ENCODE data around the gene POTEH.
"Not testable (repeated sequence)": the region's sequence is repeated elsewhere in the genome, so short reads cannot be mapped to it uniquely, and the experiment has no call there.

Gene POTEH

GRCh38 chr22:15689749-15690125 lies at the start of gene POTEH:
TSS of gene POTEH (plus strand) at chr22:15690026. CDS start at chr22:15690078, 52 bp downstream.
- DNase-seq: not testable (repeated sequence)

- DNase-seq: not testable (repeated sequence)
These were observed 47.5 kb upstream of the POTEH start for GRCh38 chr22:15642288-15642861.

DNA sequence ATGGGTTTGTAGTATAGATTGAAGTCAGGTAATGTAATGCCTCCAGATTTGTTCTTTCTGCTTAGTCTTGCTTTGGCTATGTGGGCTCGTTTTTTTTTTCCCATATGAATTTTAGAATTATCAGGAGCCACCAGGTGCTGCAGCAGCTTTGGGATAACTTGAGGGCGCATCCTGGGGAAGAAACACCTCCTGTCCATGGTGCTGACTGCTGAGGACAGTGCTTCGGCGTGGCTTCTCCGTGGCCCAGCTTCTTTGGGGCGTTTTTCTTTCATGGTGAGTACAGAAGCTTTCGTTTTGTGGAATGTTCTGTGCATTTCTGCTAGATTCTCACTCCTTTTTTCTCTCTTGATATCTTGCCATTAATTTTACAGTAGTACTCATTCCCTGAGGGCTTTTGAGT lies 37.9 kb upstream of the POTEH start:
- DNase-seq: not testable (repeated sequence)

DNA sequence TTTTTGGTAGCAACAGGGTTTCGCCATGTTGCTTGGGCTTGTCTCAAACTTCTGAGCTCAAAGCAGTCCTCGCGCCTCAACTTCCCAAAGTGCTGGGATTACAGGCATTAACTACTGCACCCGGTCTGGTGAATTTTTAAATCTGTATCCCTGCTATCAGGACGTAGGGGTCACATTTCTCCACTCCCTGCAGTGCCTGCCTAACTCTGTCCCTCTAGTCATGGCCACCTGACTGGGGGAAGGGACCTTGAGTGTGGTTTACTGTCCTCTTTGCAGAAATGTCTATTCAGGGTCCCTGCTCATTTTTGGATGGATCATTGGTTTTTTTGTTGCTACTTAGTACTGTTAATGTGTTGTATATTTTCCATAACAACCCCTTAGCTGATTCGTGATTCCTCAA lies 37.1 kb upstream of the POTEH start:
- DNase-seq: not testable (repeated sequence)

GRCh38 chr22:15653241-15653640 lies 36.6 kb upstream of the POTEH start:
- DNase-seq: not testable (repeated sequence)

GRCh38 chr22:15661102-15661501 lies 28.7 kb upstream of the POTEH start:
- DNase-seq: not testable (repeated sequence)

GRCh38 chr22:15664682-15665081 lies 25.1 kb upstream of the POTEH start:
- not testable (repeated sequence) for DNase-seq

DNA sequence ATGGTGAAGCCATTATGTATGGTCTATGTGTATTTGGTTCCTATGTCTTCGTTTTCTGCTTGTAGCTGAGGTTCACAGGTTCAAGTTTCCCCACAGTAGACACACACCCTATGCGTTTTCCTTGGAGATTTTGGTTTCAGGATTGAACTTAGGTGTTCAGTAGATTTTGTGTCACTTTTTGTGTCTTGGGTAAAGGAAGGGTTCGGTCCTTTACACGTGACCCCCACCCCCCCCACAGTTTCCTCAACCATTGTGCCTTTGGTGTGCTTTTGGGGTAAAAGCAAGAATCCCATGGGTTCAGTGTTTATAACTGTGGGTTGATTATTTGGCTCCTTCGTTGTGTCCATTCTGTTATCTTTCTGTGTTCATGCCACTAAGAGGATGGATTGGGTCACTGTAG lies 24.3 kb upstream of the POTEH start:
- not testable (repeated sequence) for DNase-seq

DNA sequence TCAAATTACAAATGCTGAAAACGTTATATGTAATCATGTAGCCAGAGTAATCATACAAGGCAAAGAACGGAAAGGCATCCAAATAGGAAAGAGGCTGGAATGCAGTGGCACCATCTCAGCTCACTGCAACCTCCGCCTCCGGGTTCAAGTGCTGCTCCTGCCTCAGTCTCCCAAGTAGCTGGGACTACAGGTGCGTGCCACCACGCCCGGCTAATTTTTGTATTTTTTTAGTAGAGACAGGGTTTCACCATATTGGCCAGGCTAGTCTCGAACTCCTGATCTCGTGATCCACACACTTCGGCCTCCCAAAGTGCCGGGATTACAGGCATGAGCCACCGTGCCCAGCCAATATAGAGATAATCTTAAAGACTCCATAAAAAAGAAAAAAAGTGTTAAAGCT lies 20.4 kb upstream of the POTEH start:
- DNase-seq: not testable (repeated sequence)

DNA sequence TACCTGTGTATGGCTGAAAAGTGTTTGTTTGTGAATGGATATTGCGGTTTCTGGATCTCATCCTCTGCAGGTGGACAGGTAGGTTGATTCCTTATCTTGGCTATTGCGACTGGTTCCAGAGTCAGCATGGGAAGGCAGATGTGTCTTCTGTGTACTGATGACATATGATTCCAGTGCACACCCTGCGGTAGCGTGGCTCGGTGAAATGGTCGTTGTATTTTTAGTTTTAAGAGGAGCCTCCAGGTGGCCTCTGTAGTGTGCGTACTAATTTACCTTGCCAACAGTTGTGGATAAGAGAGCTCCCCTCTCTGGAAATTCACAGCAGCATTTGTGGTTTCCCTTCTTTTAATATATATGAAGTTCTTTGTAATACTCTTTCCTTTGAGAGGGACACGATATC lies 10.1 kb upstream of the POTEH start:
- not testable (repeated sequence) for DNase-seq

- not testable (repeated sequence) for DNase-seq
These were observed 5.7 kb upstream of the POTEH start for GRCh38 chr22:15684115-15684514.

- not testable (repeated sequence) for DNase-seq
These were observed 5.1 kb upstream of the POTEH start for GRCh38 chr22:15684695-15685094.

DNA sequence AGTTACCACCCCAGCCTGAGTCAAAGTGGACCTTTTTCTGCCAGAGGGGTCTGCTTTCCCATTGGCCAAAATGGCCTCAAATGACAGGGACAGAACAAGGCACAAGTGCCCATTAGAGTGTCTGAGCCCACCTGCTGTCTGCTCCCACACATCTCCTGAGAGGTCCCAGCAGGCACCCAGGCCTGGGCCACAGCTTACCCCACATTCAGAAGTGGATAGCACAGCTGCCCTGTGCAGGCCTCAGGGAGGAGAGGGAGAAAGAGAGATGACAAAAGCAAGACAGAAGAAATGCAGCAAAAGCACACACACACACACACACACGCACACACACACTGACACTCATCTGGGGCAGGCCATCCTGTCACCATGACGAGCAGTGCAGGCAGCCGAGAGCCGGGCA lies 4.2 kb upstream of the POTEH start:
- not testable (repeated sequence) for DNase-seq

DNA sequence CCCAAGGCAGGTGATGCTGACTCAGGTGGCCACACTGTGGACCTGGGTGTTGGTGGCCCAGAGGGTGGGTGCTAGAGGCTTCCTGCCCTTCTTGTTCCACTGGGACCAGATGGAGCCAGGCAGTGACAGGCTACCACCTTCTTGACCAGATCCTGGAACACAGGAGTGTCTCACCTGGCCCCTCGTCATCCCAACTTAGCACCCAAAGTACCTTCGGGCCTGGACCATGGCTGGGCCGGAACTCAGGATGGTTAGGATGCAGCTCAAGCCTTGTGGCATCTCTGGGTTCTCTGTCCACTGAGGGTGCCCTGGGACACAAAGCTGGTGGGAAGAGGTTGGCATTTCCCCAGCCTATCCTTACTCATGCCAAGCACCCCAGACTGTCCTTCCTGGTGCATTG lies 2.7 kb upstream of the POTEH start:
- DNase-seq: not testable (repeated sequence)

DNA sequence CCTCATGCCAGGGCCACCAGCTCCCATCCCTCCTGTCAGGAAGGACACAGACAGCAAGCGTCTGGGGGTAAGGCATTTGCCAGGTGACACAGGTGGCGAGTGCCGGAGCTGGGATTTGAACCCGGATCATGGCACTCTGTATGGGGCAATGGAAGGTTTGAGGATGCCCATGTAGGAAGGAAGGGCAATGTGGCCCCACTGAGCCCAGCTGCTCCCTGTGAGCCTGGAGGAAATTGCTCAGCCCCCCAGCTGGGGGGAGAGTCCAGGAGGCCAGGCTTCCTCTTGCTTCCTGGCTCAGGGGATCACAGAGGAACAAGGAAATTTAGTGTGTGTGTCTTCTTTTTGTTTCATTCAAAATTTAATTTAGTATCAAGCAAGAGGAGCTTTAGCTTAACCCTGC lies 2.1 kb upstream of the POTEH start:
- DNase-seq: not testable (repeated sequence)

GRCh38 chr22:15688090-15688489 lies 1.7 kb upstream of the POTEH start:
- not testable (repeated sequence) for DNase-seq

DNA sequence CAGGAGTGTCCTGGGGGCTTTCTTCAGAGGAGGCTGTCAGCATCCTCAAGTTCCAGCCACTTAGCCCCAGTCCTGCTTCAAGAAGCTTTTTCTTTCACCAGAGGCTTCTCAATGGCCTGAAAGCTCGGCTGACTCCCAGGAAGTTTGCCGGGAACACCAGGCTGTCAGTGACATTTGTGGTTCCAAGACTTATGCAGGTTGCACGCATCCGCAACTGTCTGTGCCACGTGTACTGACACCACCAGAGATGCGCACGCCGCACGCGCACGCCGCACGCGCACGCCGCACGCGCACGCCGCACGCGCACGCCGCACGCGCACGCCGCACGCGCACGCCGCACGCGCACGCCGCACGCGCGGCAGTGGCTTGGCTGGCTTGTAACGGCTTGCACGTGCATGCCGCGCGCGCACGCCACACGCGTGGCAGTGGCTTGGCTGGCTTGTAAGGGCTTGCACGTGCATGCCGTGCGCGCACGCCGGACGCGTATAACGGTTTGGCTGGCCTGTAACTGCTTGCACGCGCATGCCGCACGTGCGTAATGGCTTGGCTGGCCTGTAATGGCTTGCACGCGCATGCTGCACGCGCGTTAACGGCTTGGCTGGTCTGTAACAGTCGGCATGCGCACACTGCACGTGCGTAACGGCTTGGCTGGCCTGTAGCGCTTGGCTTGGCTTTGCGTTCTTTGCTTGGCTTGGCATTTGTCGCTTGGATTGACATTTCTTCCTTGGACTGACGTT lies 646 bp upstream of the POTEH start:
- DNase-seq: not testable (repeated sequence)

DNA sequence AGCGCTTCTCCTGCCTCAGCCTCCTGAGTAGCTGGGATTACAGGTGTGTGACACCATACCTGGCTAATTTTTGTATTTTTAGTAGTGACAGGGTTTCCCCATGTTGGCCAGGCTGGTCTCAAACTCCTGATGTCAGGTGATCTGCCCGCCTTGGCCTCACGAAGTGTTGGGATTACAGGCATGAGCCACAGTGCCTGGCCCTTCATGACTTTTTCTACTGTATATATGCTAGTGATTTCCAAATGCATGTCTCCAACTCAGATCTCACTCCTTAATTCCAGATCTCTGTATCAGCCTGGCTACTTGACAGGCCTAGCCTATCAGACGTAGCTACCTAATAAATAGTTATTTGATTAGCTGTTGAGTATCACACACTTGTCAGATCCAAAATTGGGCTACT lies 23.8 kb downstream of the POTEH start:
- DNase-seq: not testable (repeated sequence)

- not testable (repeated sequence) for DNase-seq
These were observed 24.3 kb downstream of the POTEH start for GRCh38 chr22:15714125-15714524.

- DNase-seq: not testable (repeated sequence)
These were observed 32.1 kb downstream of the POTEH start for GRCh38 chr22:15721884-15722283.

DNA sequence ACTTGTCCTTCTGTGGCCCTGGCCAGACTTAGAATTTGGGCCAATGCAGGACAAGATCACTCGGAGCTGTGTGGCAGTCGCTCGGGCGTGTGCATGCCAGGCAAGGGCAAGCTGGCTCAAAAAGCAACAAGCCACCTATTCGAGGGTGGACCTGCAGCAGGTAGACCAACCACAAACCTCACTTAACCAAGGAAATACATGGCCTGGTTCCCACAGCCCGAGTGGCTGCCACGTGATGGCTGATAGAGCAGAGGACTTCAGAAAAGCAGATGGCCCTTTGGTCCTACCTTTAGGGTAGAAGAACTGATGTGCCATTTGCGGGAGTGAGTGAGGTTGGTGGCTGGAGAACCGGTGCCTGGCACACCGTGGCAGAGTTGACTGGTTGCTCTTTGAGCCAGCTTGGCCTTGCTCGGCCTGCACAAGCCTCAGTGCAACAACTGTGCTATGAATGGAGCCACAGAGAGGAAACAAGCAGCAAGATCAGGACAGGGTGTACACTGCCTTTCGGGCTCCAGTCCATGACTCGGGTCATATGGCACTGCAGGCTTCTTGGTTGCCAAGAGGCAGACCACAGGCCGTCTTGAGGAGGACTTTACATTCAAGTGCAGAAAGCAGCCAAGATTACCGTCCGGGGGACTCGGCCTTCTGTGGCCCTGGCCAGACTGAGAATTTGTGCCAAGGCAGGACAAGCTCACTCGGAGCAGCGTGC lies 39.5 kb downstream of the POTEH start:
- DNase-seq: not testable (repeated sequence)

GRCh38 chr22:15731023-15731422 lies 41.2 kb downstream of the POTEH start:
- DNase-seq: not testable (repeated sequence)

DNA sequence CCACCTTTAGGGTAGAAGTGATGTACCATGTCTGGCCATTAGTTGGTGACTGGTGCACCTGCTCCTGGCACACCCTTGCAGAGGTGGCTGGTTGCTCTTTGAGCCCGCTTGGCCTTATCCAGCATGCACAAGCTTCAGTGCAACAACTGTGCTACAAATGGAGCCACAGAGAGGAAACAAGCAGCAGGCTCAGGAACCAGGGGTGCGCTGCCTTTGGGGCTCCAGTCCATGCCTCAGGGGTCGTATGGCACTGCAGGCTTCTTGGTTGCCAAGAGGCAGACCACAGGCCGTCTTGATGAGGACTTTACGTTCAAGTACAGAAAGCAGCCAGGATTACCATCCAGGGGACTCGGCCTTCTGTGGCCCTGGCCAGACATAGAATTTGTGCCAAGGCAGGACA lies 44.6 kb downstream of the POTEH start:
- not testable (repeated sequence) for DNase-seq

Measured in NCI-H524 (cell line).